Uterus (tissue), 4 donors: ENCODE measurements around the gene SNTB2. TPM values are rescaled to one million over a fixed set of nuclear protein-coding genes. Genes with fewer than 3 reads are reported as not detected.
A peak's percentile ranks its signal among the peaks of the same experiment; 100 is the strongest.
"Not testable (repeated sequence)": the region's sequence is repeated elsewhere in the genome, so short reads cannot be mapped to it uniquely, and the experiment has no call there.

Experiments used
- DNase-seq, 2 donors: peaks; one replicate each; pipeline ENCODE4 v3.0.0-alpha.2; 2019 to 2020
- H3K27ac ChIP-seq, 2 donors: fragments of 200-600 bp; sonication (generic); 1 replicate in 1 of 2; 2 replicates in 1 of 2; pipeline ENCODE4 v1.5.1; 2016 to 2018
- H3K27me3 ChIP-seq, 2 donors: fragments of 200-600 bp; sonication (generic); one replicate each; pipeline ENCODE4 v1.5.1; 2018 to 2019; ENCODE audit warnings: control low read depth in 1 of 2
- H3K36me3 ChIP-seq, 2 donors: fragments of 200-600 bp; sonication (generic); one replicate each; pipeline ENCODE4 v1.5.1; 2019; ENCODE audit warnings: control low read depth in 1 of 2
- H3K4me1 ChIP-seq, 2 donors: fragments of 200-600 bp; sonication (generic); one replicate each; pipeline ENCODE4 v1.5.1; 2018 to 2019; ENCODE audit warnings: control low read depth in 1 of 2
- H3K4me3 ChIP-seq, 2 donors: fragments of 200-600 bp; sonication (generic); 1 replicate in 1 of 2; 2 replicates in 1 of 2; pipeline ENCODE4 v1.5.1; 2018 to 2019; ENCODE audit warnings: mild to moderate bottlenecking in 1 of 2
- H3K9me3 ChIP-seq, 2 donors: fragments of 200-600 bp; sonication (generic); one replicate each; pipeline ENCODE4 v1.5.1; 2019; ENCODE audit warnings: control low read depth in 1 of 2
- CTCF ChIP-seq, 4 experiments: fragments of 200-600 bp in 2 of 4; fragments of 450-650 bp in 2 of 4; sonication (generic) in 2 of 4; IDR thresholded peaks; one replicate each; pipeline ENCODE4 v1.5.1; 2016 to 2019; ENCODE audit warnings: antibody characterized with exemption in 4 of 4, mild to moderate bottlenecking in 2 of 4, moderate library complexity in 1 of 4
- POLR2A ChIP-seq, 2 donors: fragments of 450-650 bp; IDR thresholded peaks; one replicate each; pipeline ENCODE4 v1.6.1; 2016; ENCODE audit warnings: antibody characterized with exemption in 2 of 2, mild to moderate bottlenecking in 1 of 2, moderate library complexity in 1 of 2
- intact Hi-C: fragments of 100-400 bp; cut with DNase I; formaldehyde crosslinking; loops from one replicate; pipeline ENCODE4 v1.15.1; 2023; ENCODE audit warnings: low total_unique reads
- total RNA-seq, 4 donors: library from RNA; depleted of rRNA in 3 of 4; stranded (reverse); fragments of >200 nt in 3 of 4; gene quantifications; one replicate each; pipeline versions ENCODE4 v1.1.0 to v1.2.4, GENCODE V29; 2014 to 2023
- donor health status: DM: yes; HTN: yes; CAD: no.

Gene SNTB2
- total RNA-seq, 4 donors from 2014 or later = 28.2 to 88.0 (median 59.5) TPM

GRCh38 chr16:69143116-69143515 lies 43.8 kb upstream of the SNTB2 start:
- no peak for DNase-seq
- TF ChIP-seq POLR2A (IDR thresholded peaks at IDR 0.05) (no peak), CTCF (IDR thresholded peaks at IDR 0.05) (no peak)
- no peaks in the 10 kb centered on the region for H3K27me3 ChIP-seq
- H3K27ac ChIP-seq = no peak overlapping the region
- H3K9me3 ChIP-seq = no peaks in the 10 kb centered on the region
- intact Hi-C loops = no loop called here
- H3K4me1 ChIP-seq = no peaks in the 10 kb centered on the region
- H3K36me3 ChIP-seq = no peaks in the 10 kb centered on the region
- no peak overlapping the region for H3K4me3 ChIP-seq

- Histone ChIP-seq H3K27ac (no peak overlapping the region), H3K4me1 (no peaks in the 10 kb centered on the region), H3K9me3 (no peaks in the 10 kb centered on the region), H3K27me3 (no peaks in the 10 kb centered on the region), H3K36me3 (no peaks in the 10 kb centered on the region), H3K4me3 (no peak overlapping the region)
- no peak for TF ChIP-seq CTCF (IDR thresholded peaks at IDR 0.05)
- no peak for TF ChIP-seq POLR2A (IDR thresholded peaks at IDR 0.05)
- intact Hi-C loops = loop anchor here (5.0 kb wide), 1 partner anchor 132 kb away; no protein-coding TSS in a partner anchor
- DNase-seq = no peak
Observed at GRCh38 chr16:69145658-69146057, 41.3 kb upstream of the SNTB2 start.

DNA sequence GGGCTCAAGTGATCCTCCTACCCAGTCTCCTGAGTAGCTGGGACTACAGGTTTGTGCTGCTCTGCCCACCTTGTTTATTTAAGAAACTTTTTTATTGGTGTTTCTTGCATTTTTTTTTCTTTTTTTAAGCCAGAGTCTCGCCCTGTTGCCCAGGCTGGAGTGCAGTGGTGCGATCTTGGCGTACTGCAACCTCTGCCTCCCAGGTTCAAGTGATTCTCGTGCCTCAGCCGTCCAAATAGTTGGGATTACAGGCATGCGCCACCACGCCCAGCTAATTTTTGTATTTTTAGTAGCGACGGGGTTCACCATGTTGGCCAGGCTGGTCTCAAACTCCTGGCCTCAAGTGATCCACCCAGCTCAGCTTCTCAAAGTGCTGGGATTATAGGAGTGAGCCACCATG lies 37.3 kb upstream of the SNTB2 start:
- H3K27ac ChIP-seq, H3K9me3 ChIP-seq, H3K27me3 ChIP-seq, H3K4me3 ChIP-seq, H3K4me1 ChIP-seq, DNase-seq, H3K36me3 ChIP-seq: not testable (repeated sequence)
- intact Hi-C loops = loop anchor here (5.0 kb wide), 2 partner anchors 128 to 138 kb away; no protein-coding TSS in a partner anchor

DNA sequence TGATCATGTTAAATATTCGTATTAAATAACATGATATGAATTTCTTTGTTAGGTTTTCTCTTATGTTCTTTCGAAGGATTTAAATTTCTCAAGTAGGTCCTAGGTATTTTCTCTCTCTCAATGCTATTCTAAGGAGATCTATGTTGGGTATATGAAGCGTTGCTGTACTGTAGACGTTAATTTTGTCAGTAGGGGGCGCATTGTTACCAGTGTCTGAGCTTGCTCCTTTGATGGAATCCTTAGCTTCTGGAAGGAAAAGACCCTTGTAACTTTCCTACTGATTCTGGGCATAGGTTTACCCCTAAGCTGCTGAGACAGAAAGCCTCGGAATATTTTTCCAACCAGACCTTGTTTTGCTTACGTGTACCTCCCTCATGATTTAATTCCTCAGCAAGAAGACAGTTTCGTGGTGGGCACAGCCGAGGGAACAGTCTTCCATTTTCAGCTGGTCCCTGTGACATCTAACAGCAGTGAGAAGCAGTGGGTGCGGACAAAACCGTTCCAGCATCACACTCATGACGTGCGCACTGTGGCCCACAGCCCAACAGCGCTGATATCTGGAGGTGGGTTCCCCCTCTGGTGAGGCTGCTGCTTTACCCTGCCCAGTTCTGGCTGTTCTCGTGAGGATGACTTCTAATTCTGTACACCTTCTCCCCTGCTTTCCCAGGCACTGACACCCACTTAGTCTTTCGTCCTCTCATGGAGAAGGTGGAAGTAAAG lies 36.7 kb upstream of the SNTB2 start:
- intact Hi-C loops = loop anchor here (5.0 kb wide), 1 partner anchor 137 kb away; no protein-coding TSS in a partner anchor
- DNase-seq = peak; percentile 43 to 78
- Histone ChIP-seq H3K4me1 (no peaks in the 10 kb centered on the region), H3K4me3 (no peak overlapping the region), H3K27ac (peak overlapping the region in 1 of 2 donors; percentile 14), H3K36me3 (no peaks in the 10 kb centered on the region), H3K9me3 (no peaks in the 10 kb centered on the region), H3K27me3 (no peaks in the 10 kb centered on the region)
- TF ChIP-seq POLR2A (IDR thresholded peaks at IDR 0.05) (no peak), CTCF (IDR thresholded peaks at IDR 0.05) (peak; percentile 72 to 93 (median 85))

- H3K4me1 ChIP-seq = no peaks in the 10 kb centered on the region
- intact Hi-C loops = no loop called here
- no peaks in the 10 kb centered on the region for H3K36me3 ChIP-seq
- H3K9me3 ChIP-seq = no peaks in the 10 kb centered on the region
- no peak for DNase-seq
- TF ChIP-seq POLR2A (IDR thresholded peaks at IDR 0.05) (no peak), CTCF (IDR thresholded peaks at IDR 0.05) (no peak)
- no peaks in the 10 kb centered on the region for H3K27me3 ChIP-seq
- H3K27ac ChIP-seq = no peak overlapping the region
- no peak overlapping the region for H3K4me3 ChIP-seq
Observed at GRCh38 chr16:69157196-69157595, 29.8 kb upstream of the SNTB2 start.
